ENCODE results near the gene HOOK2.

Gene HOOK2

GRCh38 chr19:12789904-12790619 lies 14.7 kb upstream of the HOOK2 start (continued):
- TF ChIP-seq ZNF621 (tag by site-specific recombination; IDR thresholded peaks at IDR 0.05) (no peak), PRDM4 (tag by site-specific recombination; IDR thresholded peaks at IDR 0.05) (no peak), ZNF654 (tag by site-specific recombination; IDR thresholded peaks at IDR 0.05; ENCODE audit: low read depth) (no peak), ZFP41 (tag by site-specific recombination; IDR thresholded peaks at IDR 0.05; ENCODE audit: borderline replicate concordance) (no peak), ZNF449 (tag by site-specific recombination; IDR thresholded peaks at IDR 0.05) (peak; percentile 95), ZNF571 (tag by site-specific recombination; IDR thresholded peaks at IDR 0.05) (no peak), ZNF624 (tag by site-specific recombination; IDR thresholded peaks at IDR 0.05) (no peak), AEBP2 (tag by site-specific recombination; IDR thresholded peaks at IDR 0.05; ENCODE audit: borderline replicate concordance) (no peak), ZBTB1 (tag by site-specific recombination; IDR thresholded peaks at IDR 0.05) (no peak), ZBTB26 (tag by site-specific recombination; optimal IDR thresholded peaks at IDR 0.05) (peak; percentile 98), ZNF10 (tag by site-specific recombination; IDR thresholded peaks at IDR 0.05) (peak; percentile 46; the same call in 1 of the 2 replicates), ZNF19 (tag by site-specific recombination; IDR thresholded peaks at IDR 0.05; ENCODE audit: low read depth) (no peak), ZBTB44 (tag by site-specific recombination; IDR thresholded peaks at IDR 0.05) (no peak; the same call in 1 of the 2 replicates), INSM2 (tag by site-specific recombination; IDR thresholded peaks at IDR 0.05) (peak; percentile 83; the same call in 1 of the 2 replicates), ZNF830 (tag by site-specific recombination; IDR thresholded peaks at IDR 0.05; ENCODE audit: low read depth) (no peak), ZBTB21 (tag by site-specific recombination; IDR thresholded peaks at IDR 0.05) (0 out of 2 replicates have a peak, but pooled peaks have one; percentile 10), BCL6B (tag by site-specific recombination; IDR thresholded peaks at IDR 0.05) (no peak), ZNF488 (tag by site-specific recombination; IDR thresholded peaks at IDR 0.05) (no peak), ZBTB49 (tag by site-specific recombination; IDR thresholded peaks at IDR 0.05; ENCODE audit: low read depth) (no peak), ZNF670 (tag by site-specific recombination; IDR thresholded peaks at IDR 0.05; ENCODE audit: low read depth) (no peak), ZNF184 (tag by site-specific recombination; IDR thresholded peaks at IDR 0.05) (no peak), SCRT2 (tag by site-specific recombination; IDR thresholded peaks at IDR 0.05) (peak; percentile 69), ZNF521 (tag by site-specific recombination; IDR thresholded peaks at IDR 0.05) (no peak), ZNF132 (tag by site-specific recombination; IDR thresholded peaks at IDR 0.05; ENCODE audit: borderline replicate concordance) (no peak)

All from HEK293 (cell line).